NCI-H460 (cell line): ENCODE data around the gene SFRP5. TPM values are rescaled to one million over a fixed set of nuclear protein-coding genes. Genes with fewer than 3 reads are reported as not detected.

Experiments
- DNase-seq: peaks from one replicate; pipeline ENCODE4 v3.0.0-alpha.2; 2016; ENCODE audit warnings: low read depth; ENCODE audit errors: extremely low read depth
- total RNA-seq: library from RNA; depleted of rRNA; stranded (reverse); fragments of >200 nt; shearing (Covaris generic); gene quantifications from 2 replicates; pipeline ENCODE4 v1.2.3, GENCODE V29; 2014

The SFRP5 gene
- total RNA-seq, 1 experiment from 2014 or later: not detected

GRCh38 chr10:97743169-97743943, 28.4 kb downstream of the SFRP5 start:
- no peak for DNase-seq

GRCh38 chr10:97740613-97741012, 31.2 kb downstream of the SFRP5 start:
- no peak for DNase-seq

GRCh38 chr10:97738616-97739015, 33.2 kb downstream of the SFRP5 start:
- no peak for DNase-seq

- no peak for DNase-seq
Measured at GRCh38 chr10:97737770-97738265, 34.0 kb downstream of the SFRP5 start.

GRCh38 chr10:97736902-97737769, 34.7 kb downstream of the SFRP5 start, which contains the start of gene ZFYVE27:
Gene ZFYVE27, plus strand, starts transcription at chr10:97737128. Its CDS starts 1,350 bp downstream, at chr10:97738478.
- DNase-seq: peak; percentile 93

- DNase-seq: no peak
Measured at GRCh38 chr10:97736403-97736901, 35.3 kb downstream of the SFRP5 start.

GRCh38 chr10:97734021-97734420, 37.8 kb downstream of the SFRP5 start:
- DNase-seq: no peak

GRCh38 chr10:97733256-97733655, 38.5 kb downstream of the SFRP5 start:
- no peak for DNase-seq

- DNase-seq: no peak
Measured at GRCh38 chr10:97732052-97732359, 39.8 kb downstream of the SFRP5 start.

- DNase-seq: peak; percentile 80
Measured at GRCh38 chr10:97731346-97732051, 40.3 kb downstream of the SFRP5 start.

- no peak for DNase-seq
Measured at GRCh38 chr10:97729014-97729413, 42.8 kb downstream of the SFRP5 start.

- DNase-seq: no peak
Measured at GRCh38 chr10:97726636-97727178, 45.1 kb downstream of the SFRP5 start.

- no peak for DNase-seq
Measured at GRCh38 chr10:97724341-97724941, 47.4 kb downstream of the SFRP5 start.

- no peak for DNase-seq
Measured at GRCh38 chr10:97723001-97723400, 48.8 kb downstream of the SFRP5 start.

- no peak for DNase-seq
Measured at GRCh38 chr10:97721871-97722780, 49.7 kb downstream of the SFRP5 start.

GRCh38 chr10:97719602-97720001, 52.2 kb downstream of the SFRP5 start:
- DNase-seq: no peak

- DNase-seq: peak; percentile 78
Measured at GRCh38 chr10:97718659-97719142, 53.1 kb downstream of the SFRP5 start.

GRCh38 chr10:97718178-97718577, 53.6 kb downstream of the SFRP5 start:
- no peak for DNase-seq

GRCh38 chr10:97717627-97718026, 54.2 kb downstream of the SFRP5 start:
- DNase-seq: no peak
